22Rv1 (cell line): ENCODE data around the gene TMEM170A.

Experiments used
- ZFX ChIP-seq: fragments of 450-650 bp; IDR thresholded peaks from 2 replicates; pipeline ENCODE4 v1.6.1; 2017; ENCODE audit warnings: antibody characterized with exemption, borderline replicate concordance
- TF ChIP-seq, protein P1 (sequence below): fragments of 450-650 bp; IDR thresholded peaks from 2 replicates; pipeline ENCODE4 v1.5.1; 2017; ENCODE audit warnings: mild to moderate bottlenecking

DNA sequence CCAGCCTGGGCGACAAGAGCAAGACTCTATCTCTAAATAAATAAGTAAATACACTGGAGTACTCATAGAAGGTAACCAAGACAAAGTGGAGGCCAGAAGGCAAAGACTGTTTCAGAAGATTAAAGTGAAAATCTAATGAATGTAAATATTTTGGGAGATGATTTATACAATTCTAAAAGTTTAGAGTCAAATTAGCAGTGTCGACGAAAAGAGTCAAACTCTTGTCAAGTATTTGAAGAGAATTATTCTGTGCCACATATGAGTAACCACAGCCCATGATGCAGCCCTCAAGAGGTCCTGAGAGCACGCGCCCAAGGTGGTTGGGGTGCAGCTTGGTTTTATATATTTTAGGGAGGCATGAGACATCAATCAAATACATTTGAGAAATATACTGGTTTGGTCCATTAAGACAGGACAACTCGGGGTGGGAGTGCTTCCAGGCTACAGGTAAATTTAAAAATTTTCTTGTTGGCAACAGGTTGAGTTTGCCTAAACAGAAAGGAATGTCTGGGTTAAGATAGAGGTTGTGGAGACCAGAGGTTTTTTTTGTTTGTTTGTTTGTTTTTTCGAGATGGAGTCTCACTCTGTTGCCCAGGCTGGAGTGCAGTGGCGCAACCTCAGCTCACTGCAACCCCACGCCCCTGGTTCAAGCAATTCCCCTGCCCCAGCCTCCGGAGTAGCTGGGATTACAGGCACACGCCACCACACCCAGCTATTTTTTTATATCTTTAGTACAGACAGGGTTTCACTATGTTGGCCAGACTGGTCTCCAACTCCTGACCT, 34.7 kb downstream of the TMEM170A start:
- TF ChIP-seq, protein P1, sequence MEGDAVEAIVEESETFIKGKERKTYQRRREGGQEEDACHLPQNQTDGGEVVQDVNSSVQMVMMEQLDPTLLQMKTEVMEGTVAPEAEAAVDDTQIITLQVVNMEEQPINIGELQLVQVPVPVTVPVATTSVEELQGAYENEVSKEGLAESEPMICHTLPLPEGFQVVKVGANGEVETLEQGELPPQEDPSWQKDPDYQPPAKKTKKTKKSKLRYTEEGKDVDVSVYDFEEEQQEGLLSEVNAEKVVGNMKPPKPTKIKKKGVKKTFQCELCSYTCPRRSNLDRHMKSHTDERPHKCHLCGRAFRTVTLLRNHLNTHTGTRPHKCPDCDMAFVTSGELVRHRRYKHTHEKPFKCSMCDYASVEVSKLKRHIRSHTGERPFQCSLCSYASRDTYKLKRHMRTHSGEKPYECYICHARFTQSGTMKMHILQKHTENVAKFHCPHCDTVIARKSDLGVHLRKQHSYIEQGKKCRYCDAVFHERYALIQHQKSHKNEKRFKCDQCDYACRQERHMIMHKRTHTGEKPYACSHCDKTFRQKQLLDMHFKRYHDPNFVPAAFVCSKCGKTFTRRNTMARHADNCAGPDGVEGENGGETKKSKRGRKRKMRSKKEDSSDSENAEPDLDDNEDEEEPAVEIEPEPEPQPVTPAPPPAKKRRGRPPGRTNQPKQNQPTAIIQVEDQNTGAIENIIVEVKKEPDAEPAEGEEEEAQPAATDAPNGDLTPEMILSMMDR = no peak
- no peak for TF ChIP-seq ZFX
